ENCODE data around the gene PLXDC2.
A peak's percentile ranks its signal among the peaks of the same experiment; 100 is the strongest.
"Not testable (repeated sequence)": the region's sequence is repeated elsewhere in the genome, so short reads cannot be mapped to it uniquely, and the experiment has no call there.

The PLXDC2 gene

GRCh38 chr10:19816411-19817230, at the start of gene PLXDC2:
TSS of gene PLXDC2 (plus strand) at chr10:19816432.
- no peak for DNase-seq (ENCODE audit: low spot score)

GRCh38 chr10:19767876-19768275, 48.4 kb upstream of the PLXDC2 start:
- no peak for DNase-seq (ENCODE audit: low spot score)

GRCh38 chr10:19769826-19770225, 46.4 kb upstream of the PLXDC2 start:
- DNase-seq (ENCODE audit: low spot score), result not testable (repeated sequence)

GRCh38 chr10:19772972-19773371, 43.3 kb upstream of the PLXDC2 start:
- DNase-seq (ENCODE audit: low spot score), result no peak

- DNase-seq (ENCODE audit: low spot score), result no peak
Observed at GRCh38 chr10:19775296-19775695, 40.9 kb upstream of the PLXDC2 start.

GRCh38 chr10:19777806-19778205, 38.4 kb upstream of the PLXDC2 start:
- DNase-seq (ENCODE audit: low spot score), result no peak

GRCh38 chr10:19778996-19779395, 37.2 kb upstream of the PLXDC2 start:
- no peak for DNase-seq (ENCODE audit: low spot score)

GRCh38 chr10:19782430-19783089, 33.7 kb upstream of the PLXDC2 start:
- no peak for DNase-seq (ENCODE audit: low spot score)

- no peak for DNase-seq (ENCODE audit: low spot score)
Observed at GRCh38 chr10:19783721-19784120, 32.5 kb upstream of the PLXDC2 start.

- DNase-seq (ENCODE audit: low spot score), result no peak
Observed at GRCh38 chr10:19785366-19785765, 30.9 kb upstream of the PLXDC2 start.

- DNase-seq (ENCODE audit: low spot score), result peak; percentile 28
Observed at GRCh38 chr10:19788075-19788686, 28.1 kb upstream of the PLXDC2 start.

GRCh38 chr10:19788902-19789301, 27.3 kb upstream of the PLXDC2 start:
- DNase-seq (ENCODE audit: low spot score), result no peak

GRCh38 chr10:19789607-19790006, 26.6 kb upstream of the PLXDC2 start:
- no peak for DNase-seq (ENCODE audit: low spot score)

GRCh38 chr10:19791032-19791431, 25.2 kb upstream of the PLXDC2 start:
- DNase-seq (ENCODE audit: low spot score), result no peak

- DNase-seq (ENCODE audit: low spot score), result no peak
Observed at GRCh38 chr10:19795684-19796083, 20.5 kb upstream of the PLXDC2 start.

GRCh38 chr10:19800161-19800560, 16.1 kb upstream of the PLXDC2 start:
- DNase-seq (ENCODE audit: low spot score), result no peak

- DNase-seq (ENCODE audit: low spot score), result no peak
Observed at GRCh38 chr10:19801369-19801768, 14.9 kb upstream of the PLXDC2 start.

- no peak for DNase-seq (ENCODE audit: low spot score)
Observed at GRCh38 chr10:19803676-19804075, 12.6 kb upstream of the PLXDC2 start.

- DNase-seq (ENCODE audit: low spot score), result no peak
Observed at GRCh38 chr10:19809481-19809880, 6.8 kb upstream of the PLXDC2 start.

GRCh38 chr10:19811540-19811939, 4.7 kb upstream of the PLXDC2 start:
- no peak for DNase-seq (ENCODE audit: low spot score)

GRCh38 chr10:19812976-19813375, 3.3 kb upstream of the PLXDC2 start:
- DNase-seq (ENCODE audit: low spot score), result no peak

- no peak for DNase-seq (ENCODE audit: low spot score)
Observed at GRCh38 chr10:19815036-19815730, 1.0 kb upstream of the PLXDC2 start.
